ENCODE measurements around the gene TMEM147.
A peak's percentile ranks its signal among the peaks of the same experiment; 100 is the strongest.

The TMEM147 gene

DNA sequence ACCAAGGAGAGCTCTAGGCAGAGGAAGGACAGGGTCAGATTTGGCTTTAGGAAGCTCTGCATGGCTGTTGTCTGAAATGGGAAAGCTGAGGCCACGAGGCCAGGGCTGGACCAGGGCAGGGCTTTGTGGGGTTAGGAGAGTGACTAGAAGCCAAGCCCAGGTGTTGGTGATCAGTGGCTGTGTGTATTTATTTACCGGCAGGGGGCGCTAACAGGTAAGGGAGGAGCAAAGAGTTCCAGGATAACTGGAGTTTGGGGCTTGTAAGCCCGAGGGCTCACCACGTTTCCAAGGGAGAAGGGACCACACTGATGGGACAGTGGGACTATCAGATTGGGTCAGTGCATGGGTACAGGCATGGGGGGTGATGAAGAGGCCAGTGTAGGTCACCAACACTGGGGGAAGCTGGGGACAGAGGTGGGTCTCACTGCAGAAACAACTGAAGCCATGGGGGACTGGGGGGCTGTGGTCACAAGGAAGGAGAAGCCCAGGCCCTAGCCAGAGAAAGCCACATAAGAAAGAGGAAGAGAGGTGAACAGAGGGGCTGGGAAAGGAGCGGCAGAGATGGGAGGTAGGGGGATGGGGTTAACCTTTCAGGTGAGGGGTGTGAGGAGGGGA is 3.9 kb downstream of the TMEM147 start:
- Histone ChIP-seq H3K36me3 (ENCODE audit: control insufficient read depth, insufficient read depth, low read length) (peaks cover 37% of the 10 kb centered on the region), H3K9me3 (ENCODE audit: control insufficient read depth, insufficient read depth, low read length) (no peaks in the 10 kb centered on the region), H3K27me3 (ENCODE audit: control insufficient read depth, insufficient read depth, low read length) (no peaks in the 10 kb centered on the region), H3K4me3 (ENCODE audit: low read depth, low read length) (no peak overlapping the region), H3K4me1 (ENCODE audit: control insufficient read depth, insufficient read depth, low read length) (peaks cover 9% of the 10 kb centered on the region; the same call in 1 of the 2 replicates), H3K9ac (ENCODE audit: low read depth, low read length) (no peak overlapping the region), H3K27ac (ENCODE audit: low read depth, low read length) (no peak overlapping the region)

DNA sequence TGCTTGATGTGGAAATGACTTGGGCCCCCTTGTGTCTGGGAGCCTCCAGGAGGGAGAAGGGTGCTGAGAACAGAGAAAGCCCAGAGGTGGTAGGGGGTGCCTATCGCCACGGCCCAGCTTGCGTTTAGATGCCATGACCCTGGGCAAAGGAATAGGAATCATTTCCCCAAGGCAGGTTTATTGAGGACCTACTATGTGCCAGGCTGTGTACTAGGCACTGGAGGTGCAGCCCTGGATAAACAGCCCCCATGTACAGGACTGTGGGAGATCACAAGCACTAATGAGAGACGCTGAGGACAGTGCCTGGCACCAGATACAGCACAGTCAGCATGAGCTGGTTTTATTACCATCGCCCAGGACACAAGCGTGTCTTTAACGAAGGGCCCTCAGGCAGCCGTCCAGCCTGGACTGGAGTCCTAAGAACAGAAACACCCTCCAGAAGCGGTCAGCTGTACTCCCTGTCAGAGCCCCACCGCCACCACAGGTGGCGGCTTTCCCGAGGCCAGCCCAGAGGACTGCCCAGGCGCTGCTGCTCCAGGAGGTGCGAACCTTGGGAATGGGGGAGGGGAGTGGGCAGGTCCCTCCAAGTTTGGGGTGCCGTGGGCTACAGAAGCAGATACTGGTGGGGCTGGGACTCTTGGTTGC is 4.6 kb downstream of the TMEM147 start:
- no peaks in the 10 kb centered on the region for H3K27me3 ChIP-seq (ENCODE audit: control insufficient read depth, insufficient read depth, low read length)
- peaks cover 6% of the 10 kb centered on the region; the same call in 1 of the 2 replicates for H3K4me1 ChIP-seq (ENCODE audit: control insufficient read depth, insufficient read depth, low read length)
- H3K27ac ChIP-seq (ENCODE audit: low read depth, low read length) = no peak overlapping the region
- H3K36me3 ChIP-seq (ENCODE audit: control insufficient read depth, insufficient read depth, low read length) = peaks cover 37% of the 10 kb centered on the region
- no peaks in the 10 kb centered on the region for H3K9me3 ChIP-seq (ENCODE audit: control insufficient read depth, insufficient read depth, low read length)
- no peak overlapping the region for H3K4me3 ChIP-seq (ENCODE audit: low read depth, low read length)
- H3K9ac ChIP-seq (ENCODE audit: low read depth, low read length) = no peak overlapping the region

DNA sequence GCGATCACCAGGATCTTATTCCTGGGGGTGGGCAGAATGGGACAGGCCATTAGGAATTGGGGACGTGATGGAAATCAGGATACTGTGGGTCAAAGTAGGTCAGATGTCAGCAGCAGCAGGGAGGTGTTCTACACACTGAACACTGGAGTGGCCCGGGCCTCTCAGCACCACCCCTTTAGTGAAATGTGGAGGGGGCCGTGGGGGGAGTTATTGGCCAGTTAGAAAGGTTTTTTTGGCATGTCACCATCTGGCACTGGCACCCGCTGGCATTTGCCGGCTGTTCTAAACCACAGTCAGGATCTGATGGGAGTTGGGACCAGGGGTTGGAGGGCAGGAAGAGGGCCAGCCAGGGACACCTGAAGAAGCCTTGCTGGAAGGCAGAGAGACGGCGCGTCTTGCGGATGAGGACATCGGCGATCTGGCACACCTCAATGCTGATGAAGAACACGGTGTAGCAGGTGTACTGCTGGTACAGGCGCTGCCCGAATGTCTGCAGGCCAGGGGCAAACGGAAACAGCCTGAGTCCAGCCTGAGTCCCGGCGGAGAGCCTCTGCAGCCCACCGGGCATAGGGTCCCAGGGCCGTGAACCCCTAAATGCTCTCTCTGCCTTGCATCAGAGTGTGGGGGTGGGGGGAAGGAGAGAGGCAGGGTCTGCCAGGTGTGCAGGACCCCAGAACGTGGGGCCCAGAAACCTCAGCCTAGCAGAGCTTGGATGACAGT is 5.8 kb downstream of the TMEM147 start:
- 0 out of 2 replicates have a peak, but pooled peaks cover 4% of the 10 kb centered on the region for H3K27me3 ChIP-seq (ENCODE audit: control insufficient read depth, insufficient read depth, low read length)
- peaks cover 3% of the 10 kb centered on the region; the same call in 1 of the 2 replicates for H3K4me1 ChIP-seq (ENCODE audit: control insufficient read depth, insufficient read depth, low read length)
- no peaks in the 10 kb centered on the region for H3K9me3 ChIP-seq (ENCODE audit: control insufficient read depth, insufficient read depth, low read length)
- H3K27ac ChIP-seq (ENCODE audit: low read depth, low read length) = no peak overlapping the region
- peaks cover 37% of the 10 kb centered on the region for H3K36me3 ChIP-seq (ENCODE audit: control insufficient read depth, insufficient read depth, low read length)
- H3K9ac ChIP-seq (ENCODE audit: low read depth, low read length) = no peak overlapping the region
- H3K4me3 ChIP-seq (ENCODE audit: low read depth, low read length) = no peak overlapping the region

DNA sequence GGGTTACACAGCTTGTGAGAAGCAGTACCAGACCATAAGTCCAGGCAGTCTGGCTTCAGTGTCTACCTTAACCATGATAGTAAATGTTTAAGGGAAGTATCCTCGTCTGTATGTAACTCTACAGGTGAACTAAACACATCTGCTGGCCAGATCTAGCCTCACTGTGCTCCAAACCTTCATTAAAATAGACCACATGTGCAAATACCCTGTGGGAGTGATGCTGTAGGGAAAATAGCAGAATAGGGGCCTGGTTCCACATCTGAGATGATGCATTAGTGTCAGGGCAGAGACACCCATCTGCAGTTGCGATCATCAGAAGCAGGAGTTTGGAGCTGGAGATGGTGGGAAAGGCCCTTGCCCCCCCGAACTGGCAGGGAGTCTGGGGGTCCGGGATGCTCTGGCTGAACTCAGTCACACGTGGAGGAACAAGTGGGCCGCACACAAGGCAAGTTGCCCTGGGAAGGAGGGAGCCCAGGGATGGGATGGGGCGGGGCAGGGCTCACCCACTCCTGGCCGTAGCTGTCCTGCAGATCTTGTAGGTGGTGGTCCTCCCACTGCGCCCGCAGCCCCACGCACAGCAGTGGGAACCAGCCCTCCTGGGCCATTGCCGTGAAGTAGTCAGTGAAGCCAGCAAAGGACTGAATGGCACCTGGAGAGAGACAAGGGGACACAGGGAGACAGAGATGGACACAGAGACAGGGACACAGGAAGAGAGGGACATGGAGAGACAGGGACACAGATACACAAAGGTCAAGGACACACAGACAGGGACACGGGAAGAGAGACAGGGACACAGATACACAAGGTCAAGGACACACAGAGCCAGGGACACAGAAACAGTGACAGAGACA is 7.3 kb downstream of the TMEM147 start:
- Histone ChIP-seq H3K9ac (ENCODE audit: low read depth, low read length) (no peak overlapping the region), H3K4me1 (ENCODE audit: control insufficient read depth, insufficient read depth, low read length) (no peaks in the 10 kb centered on the region), H3K9me3 (ENCODE audit: control insufficient read depth, insufficient read depth, low read length) (no peaks in the 10 kb centered on the region), H3K27me3 (ENCODE audit: control insufficient read depth, insufficient read depth, low read length) (0 out of 2 replicates have a peak, but pooled peaks cover 13% of the 10 kb centered on the region), H3K4me3 (ENCODE audit: low read depth, low read length) (no peak overlapping the region), H3K27ac (ENCODE audit: low read depth, low read length) (no peak overlapping the region), H3K36me3 (ENCODE audit: control insufficient read depth, insufficient read depth, low read length) (peaks cover 23% of the 10 kb centered on the region)

DNA sequence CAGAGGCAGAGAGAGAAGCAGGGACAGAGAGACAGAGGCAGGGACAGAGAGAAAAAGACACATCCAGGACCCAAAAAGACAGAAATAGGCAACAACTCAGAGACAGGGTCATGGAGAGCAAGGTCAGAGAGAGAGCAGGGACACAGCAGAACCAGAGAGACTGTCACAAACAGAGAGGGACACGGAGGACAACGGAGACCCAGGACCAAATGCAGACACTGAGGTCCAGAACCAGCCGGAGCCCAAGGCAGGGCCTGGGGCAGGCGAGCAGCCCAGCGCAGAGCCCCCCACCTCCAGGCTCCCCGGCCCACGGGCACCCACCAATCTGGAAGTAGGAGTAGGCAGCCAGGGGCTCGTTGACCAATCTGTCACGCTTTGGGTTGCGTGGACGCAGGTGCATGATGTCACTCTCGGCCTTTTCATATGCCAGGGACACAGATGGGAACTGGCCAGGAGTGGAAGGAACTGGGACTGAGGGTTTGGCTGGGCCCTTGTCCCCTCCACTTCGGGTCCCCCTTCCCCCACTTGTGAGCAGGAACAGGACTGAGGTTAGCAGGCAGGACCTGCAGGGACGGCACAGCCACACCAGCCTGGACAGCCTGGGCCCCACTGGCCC is 8.1 kb downstream of the TMEM147 start:
- H3K9me3 ChIP-seq (ENCODE audit: control insufficient read depth, insufficient read depth, low read length) = no peaks in the 10 kb centered on the region
- no peak overlapping the region for H3K27ac ChIP-seq (ENCODE audit: low read depth, low read length)

DNA sequence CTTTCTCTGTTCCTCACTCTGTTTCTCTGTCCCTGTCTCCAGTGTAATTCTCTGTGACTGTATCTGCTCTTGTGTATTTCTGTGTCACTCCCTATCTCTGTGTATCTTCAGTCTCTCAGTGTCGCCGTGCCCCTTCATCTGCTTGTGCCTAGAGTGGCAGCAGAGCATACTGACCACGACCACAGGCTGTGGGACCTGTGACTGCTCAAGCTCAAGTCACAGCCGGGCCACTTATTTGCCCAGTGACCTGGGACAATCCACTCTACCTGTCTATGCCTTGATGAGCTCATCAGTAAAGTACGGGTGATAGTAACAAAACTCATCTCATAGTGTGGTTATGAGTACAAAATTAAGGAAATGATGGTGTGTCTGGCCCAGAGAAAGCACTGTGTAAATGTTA is 8.7 kb downstream of the TMEM147 start:
- Histone ChIP-seq H3K27ac (ENCODE audit: low read depth, low read length) (no peak overlapping the region), H3K4me1 (ENCODE audit: control insufficient read depth, insufficient read depth, low read length) (no peaks in the 10 kb centered on the region), H3K9ac (ENCODE audit: low read depth, low read length) (no peak overlapping the region), H3K36me3 (ENCODE audit: control insufficient read depth, insufficient read depth, low read length) (peaks cover 14% of the 10 kb centered on the region), H3K9me3 (ENCODE audit: control insufficient read depth, insufficient read depth, low read length) (no peaks in the 10 kb centered on the region), H3K27me3 (ENCODE audit: control insufficient read depth, insufficient read depth, low read length) (peaks cover 21% of the 10 kb centered on the region), H3K4me3 (ENCODE audit: low read depth, low read length) (no peak overlapping the region)

More for the DNA sequence above, 8.1 kb downstream of the TMEM147 start:
- Histone ChIP-seq H3K4me3 (ENCODE audit: low read depth, low read length) (no peak overlapping the region), H3K4me1 (ENCODE audit: control insufficient read depth, insufficient read depth, low read length) (no peaks in the 10 kb centered on the region), H3K36me3 (ENCODE audit: control insufficient read depth, insufficient read depth, low read length) (peaks cover 16% of the 10 kb centered on the region), H3K9ac (ENCODE audit: low read depth, low read length) (no peak overlapping the region), H3K27me3 (ENCODE audit: control insufficient read depth, insufficient read depth, low read length) (peaks cover 15% of the 10 kb centered on the region)

DNA sequence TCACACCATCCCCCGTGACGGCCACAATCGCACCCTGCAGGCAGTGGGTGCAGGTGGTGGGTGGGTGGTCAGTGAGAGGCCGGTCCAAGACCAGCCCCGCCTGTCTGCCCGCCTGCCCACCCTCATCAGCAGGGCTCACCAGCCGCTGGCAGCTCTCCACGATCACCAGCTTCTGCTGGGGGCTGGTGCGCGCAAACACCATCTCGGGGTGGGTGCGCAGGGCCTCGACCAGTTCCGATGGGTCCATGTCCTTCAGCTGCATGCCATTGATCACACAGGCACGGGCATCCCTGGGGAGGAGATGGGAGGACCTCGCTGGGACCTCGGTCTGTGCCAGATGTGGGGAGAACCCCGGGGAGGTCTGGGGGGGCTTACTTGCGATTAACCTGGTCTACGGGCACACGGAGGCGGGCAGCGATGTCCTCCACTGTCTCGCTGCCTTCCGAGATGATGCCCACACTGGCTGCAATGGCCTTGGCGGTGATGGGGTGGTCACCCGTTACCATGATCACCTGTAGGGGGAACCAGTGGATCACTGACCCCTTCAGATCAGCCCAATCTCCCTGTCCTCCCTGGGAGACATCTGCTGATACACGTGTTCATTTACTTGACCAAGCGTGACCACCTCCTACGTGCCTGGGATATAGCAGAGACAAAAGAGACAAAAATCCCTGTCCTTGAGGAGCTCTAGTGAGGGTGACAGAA is 10.0 kb downstream of the TMEM147 start:
- H3K27ac ChIP-seq (ENCODE audit: low read depth, low read length) = no peak overlapping the region
- H3K9ac ChIP-seq (ENCODE audit: low read depth, low read length) = no peak overlapping the region
- peaks cover 32% of the 10 kb centered on the region for H3K27me3 ChIP-seq (ENCODE audit: control insufficient read depth, insufficient read depth, low read length)
- H3K4me3 ChIP-seq (ENCODE audit: low read depth, low read length) = no peak overlapping the region
- H3K9me3 ChIP-seq (ENCODE audit: control insufficient read depth, insufficient read depth, low read length) = no peaks in the 10 kb centered on the region
- H3K36me3 ChIP-seq (ENCODE audit: control insufficient read depth, insufficient read depth, low read length) = peaks cover 6% of the 10 kb centered on the region; the same call in 1 of the 2 replicates
- H3K4me1 ChIP-seq (ENCODE audit: control insufficient read depth, insufficient read depth, low read length) = no peaks in the 10 kb centered on the region

DNA sequence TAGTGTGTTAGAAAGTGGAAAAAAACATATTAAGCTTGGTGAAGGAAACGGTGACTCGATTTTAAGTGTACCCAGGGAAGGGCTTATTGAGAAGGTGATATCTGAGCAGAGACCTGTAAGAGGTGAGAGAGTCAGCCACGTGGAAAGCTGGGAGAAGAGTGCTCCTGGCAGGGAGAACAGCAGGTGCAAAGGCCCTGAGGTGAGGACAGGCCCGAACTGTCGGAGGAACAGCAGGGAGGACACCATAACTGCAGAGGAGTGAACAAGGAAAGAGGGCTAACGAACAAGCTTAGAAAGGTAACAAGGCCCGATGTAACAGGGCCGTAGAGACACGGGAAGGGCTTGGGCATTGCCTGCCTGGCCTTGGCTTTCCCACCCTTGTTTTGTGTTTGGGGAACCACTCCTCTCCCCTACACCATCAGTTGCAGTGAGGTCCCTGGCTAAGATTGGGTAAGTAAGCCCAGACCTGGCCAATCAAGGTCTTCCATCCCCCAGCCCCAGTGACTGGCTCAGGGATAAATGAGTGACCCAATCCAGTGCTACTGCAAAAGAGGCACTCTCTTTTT is 10.7 kb downstream of the TMEM147 start:
- Histone ChIP-seq H3K36me3 (ENCODE audit: control insufficient read depth, insufficient read depth, low read length) (no peaks in the 10 kb centered on the region), H3K9me3 (ENCODE audit: control insufficient read depth, insufficient read depth, low read length) (no peaks in the 10 kb centered on the region), H3K9ac (ENCODE audit: low read depth, low read length) (no peak overlapping the region), H3K4me1 (ENCODE audit: control insufficient read depth, insufficient read depth, low read length) (no peaks in the 10 kb centered on the region), H3K27me3 (ENCODE audit: control insufficient read depth, insufficient read depth, low read length) (peaks cover 37% of the 10 kb centered on the region), H3K4me3 (ENCODE audit: low read depth, low read length) (no peak overlapping the region), H3K27ac (ENCODE audit: low read depth, low read length) (no peak overlapping the region)

DNA sequence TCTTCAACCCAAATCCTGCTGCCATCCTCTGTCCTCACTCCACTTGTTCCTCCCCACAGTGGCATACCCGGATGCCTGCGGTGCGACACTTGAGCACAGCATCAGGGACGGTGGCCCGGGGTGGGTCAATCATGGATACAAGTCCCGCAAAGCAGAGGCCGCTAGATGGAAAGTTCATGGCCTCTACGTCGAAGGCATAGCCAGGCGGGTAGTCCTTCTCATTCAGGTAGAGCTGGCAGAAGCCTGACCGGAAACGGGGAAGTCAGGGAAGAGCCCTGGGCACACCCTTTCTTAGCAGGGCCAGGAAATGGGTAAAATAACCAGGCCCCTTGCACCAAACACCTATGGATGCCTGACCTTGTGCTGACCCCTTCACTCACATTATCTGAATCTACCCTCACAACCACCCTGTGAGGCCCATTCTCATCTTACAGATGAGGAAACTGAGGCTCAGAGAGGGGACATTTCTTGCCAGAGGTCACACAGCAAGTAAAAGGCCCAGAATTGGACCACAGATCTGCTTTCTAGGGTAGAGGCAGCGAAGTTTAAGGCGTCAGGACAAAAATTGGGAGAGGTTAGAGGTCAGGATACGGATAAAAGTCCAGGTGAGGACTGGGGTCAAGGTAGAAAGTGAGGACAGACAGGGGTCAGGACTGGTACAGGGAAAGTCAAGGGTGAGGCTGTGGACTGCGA is 11.6 kb downstream of the TMEM147 start:
- no peak overlapping the region for H3K9ac ChIP-seq (ENCODE audit: low read depth, low read length)
- peaks cover 37% of the 10 kb centered on the region for H3K27me3 ChIP-seq (ENCODE audit: control insufficient read depth, insufficient read depth, low read length)
- no peaks in the 10 kb centered on the region for H3K4me1 ChIP-seq (ENCODE audit: control insufficient read depth, insufficient read depth, low read length)
- no peak overlapping the region for H3K27ac ChIP-seq (ENCODE audit: low read depth, low read length)
- peak overlapping the region; percentile 80; the same call in 1 of the 2 replicates for H3K4me3 ChIP-seq (ENCODE audit: low read depth, low read length)
- H3K9me3 ChIP-seq (ENCODE audit: control insufficient read depth, insufficient read depth, low read length) = no peaks in the 10 kb centered on the region
- no peaks in the 10 kb centered on the region for H3K36me3 ChIP-seq (ENCODE audit: control insufficient read depth, insufficient read depth, low read length)

Data from HUES48 (cell line).